Endothelial cell (in vitro differentiated cells): ENCODE measurements around the gene TGM2. TPM values are rescaled to one million over a fixed set of nuclear protein-coding genes. Genes with fewer than 3 reads are reported as not detected.

Experiments used
- DNase-seq: peaks from one replicate; pipeline ENCODE4 v3.0.0; 2021; ENCODE audit warnings: low spot score
- H3K27ac Mint-ChIP-seq: one replicate; pipeline ENCODE4 v1.8.0; 2021; ENCODE audit warnings: mixed read lengths, inconsistent platforms; ENCODE audit not compliant: unreplicated experiment
- H3K27me3 Mint-ChIP-seq: one replicate; pipeline ENCODE4 v1.8.0; 2021; ENCODE audit warnings: mild to moderate bottlenecking, moderate library complexity, mixed read lengths, inconsistent platforms; ENCODE audit not compliant: unreplicated experiment
- H3K36me3 Mint-ChIP-seq: one replicate; pipeline ENCODE4 v1.8.0; 2021; ENCODE audit warnings: mild to moderate bottlenecking, low read depth, mixed read lengths, inconsistent platforms; ENCODE audit not compliant: unreplicated experiment
- H3K4me1 Mint-ChIP-seq: one replicate; pipeline ENCODE4 v1.8.0; 2021; ENCODE audit warnings: mild to moderate bottlenecking, mixed read lengths, inconsistent platforms; ENCODE audit not compliant: unreplicated experiment
- H3K4me3 Mint-ChIP-seq: one replicate; pipeline ENCODE4 v1.8.0; 2021; ENCODE audit warnings: mild to moderate bottlenecking, mixed read lengths, inconsistent platforms; ENCODE audit not compliant: unreplicated experiment
- H3K9me3 Mint-ChIP-seq: one replicate; pipeline ENCODE4 v1.8.0; 2021; ENCODE audit warnings: mixed read lengths, inconsistent platforms; ENCODE audit not compliant: unreplicated experiment
- CTCF ChIP-seq: fragments of 200-600 bp; sonication (generic); IDR thresholded peaks from one replicate; pipeline ENCODE4 v1.5.0; 2021; ENCODE audit warnings: antibody characterized with exemption; ENCODE audit not compliant: unreplicated experiment
- total RNA-seq: library from RNA; stranded (reverse); fragmentation: NEBNext Ultra II Directional; extraction: Animal tissue kit (Norgen Biotek cat#: 25700); gene quantifications from one replicate; pipeline ENCODE4 v1.2.1, GENCODE V29; 2021; ENCODE audit not compliant: unreplicated experiment

Gene TGM2
- total RNA-seq, 1 donor from 2014 or later, result 216 TPM

DNA sequence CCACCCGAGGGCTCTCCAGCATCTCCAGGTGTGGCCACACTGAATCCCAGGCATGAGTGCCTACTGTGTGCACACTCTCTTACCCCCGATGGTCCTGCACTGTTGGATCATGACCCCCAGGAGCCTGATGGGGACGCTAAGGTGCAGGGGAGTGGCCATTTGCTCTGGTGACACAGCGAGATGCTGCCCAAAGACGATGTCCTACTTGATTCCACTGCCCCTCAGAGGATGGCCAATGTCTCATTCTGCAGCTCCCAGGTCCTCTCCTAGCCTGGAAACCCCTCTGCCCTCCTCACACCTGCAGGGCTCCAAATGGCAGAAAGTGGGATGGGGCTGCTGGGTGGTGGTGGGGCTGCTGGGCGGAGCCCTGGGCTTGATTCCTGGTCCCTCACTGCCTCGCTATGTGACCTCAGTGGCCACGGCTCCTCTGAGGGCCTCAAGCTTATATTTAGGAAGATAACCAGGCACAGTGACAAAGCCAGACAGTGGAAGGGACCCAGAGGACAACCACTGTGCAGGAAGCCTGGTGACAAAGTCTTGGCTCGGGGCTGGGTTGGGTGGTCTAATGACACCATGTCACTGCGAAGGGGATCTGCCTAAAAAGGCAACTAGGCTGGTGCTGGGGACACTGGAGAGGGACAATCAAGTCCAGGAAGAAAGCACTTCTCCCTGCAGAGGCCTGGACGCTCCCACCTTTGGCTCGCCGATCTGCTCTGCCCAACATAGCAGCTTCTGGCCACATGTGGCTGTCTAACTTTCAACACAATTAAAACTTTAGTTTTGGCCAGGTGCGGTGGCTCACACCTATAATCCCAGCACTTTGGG, 28.4 kb downstream of the TGM2 start:
- no peak overlapping the region for H3K27ac Mint-ChIP-seq
- no peaks in the 10 kb centered on the region for H3K9me3 Mint-ChIP-seq
- H3K36me3 Mint-ChIP-seq, result peaks cover 55% of the 10 kb centered on the region
- peaks cover 38% of the 10 kb centered on the region for H3K4me1 Mint-ChIP-seq
- no peak for DNase-seq
- TF ChIP-seq CTCF, result no peak
- H3K4me3 Mint-ChIP-seq, result no peak overlapping the region
- H3K27me3 Mint-ChIP-seq, result peaks cover 15% of the 10 kb centered on the region

DNA sequence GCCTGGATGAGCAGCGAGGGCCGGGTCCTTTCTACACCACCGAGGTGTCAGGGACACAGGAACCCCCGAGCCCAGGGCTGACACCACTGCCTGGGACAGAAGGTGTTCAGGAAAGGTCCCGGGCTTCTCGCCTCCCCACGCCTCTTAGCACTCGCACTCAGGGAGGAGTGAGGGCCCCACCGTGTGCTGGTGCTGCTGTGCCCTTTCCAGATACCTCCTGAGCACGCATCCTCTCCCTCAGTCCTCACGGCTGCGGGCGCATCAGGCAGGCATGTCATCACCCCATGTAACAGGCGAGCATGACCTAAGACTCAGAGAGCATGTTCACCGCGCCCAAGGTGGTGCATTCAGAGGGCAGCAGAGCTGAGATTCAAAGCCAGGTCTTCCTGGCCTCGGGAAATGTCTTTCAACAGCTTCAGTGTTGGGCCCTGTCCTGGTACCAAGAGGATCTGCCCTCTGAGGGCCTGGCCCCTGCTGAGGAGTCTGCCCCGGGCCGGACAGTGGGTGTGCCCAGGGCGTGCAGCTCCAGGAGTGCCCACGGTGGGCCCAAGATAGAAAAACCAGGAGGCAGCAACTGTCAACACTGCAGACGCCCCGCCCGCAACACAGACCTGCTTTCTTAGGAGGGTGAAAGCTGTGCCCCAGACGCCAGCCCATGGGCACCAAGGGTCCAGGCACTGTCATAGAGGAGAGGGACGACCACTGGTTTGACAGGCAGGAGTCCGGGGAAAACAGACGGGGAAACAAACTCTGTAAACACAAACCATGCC, 29.2 kb downstream of the TGM2 start:
- TF ChIP-seq CTCF, result no peak
- Mint-ChIP-seq H3K4me3 (no peak overlapping the region), H3K27me3 (peaks cover 15% of the 10 kb centered on the region), H3K36me3 (peaks cover 47% of the 10 kb centered on the region), H3K27ac (no peak overlapping the region), H3K9me3 (no peaks in the 10 kb centered on the region), H3K4me1 (peaks cover 33% of the 10 kb centered on the region)
- no peak for DNase-seq

- H3K4me3 Mint-ChIP-seq, result peak overlapping the region; percentile 65
- TF ChIP-seq CTCF, result no peak
Observed at GRCh38 chr20:38135271-38135650, 29.8 kb downstream of the TGM2 start.

GRCh38 chr20:38134427-38135270, 30.4 kb downstream of the TGM2 start:
- peak; percentile 33 for DNase-seq
- Mint-ChIP-seq H3K27ac (peak overlapping the region; percentile 68), H3K27me3 (peaks cover 15% of the 10 kb centered on the region), H3K36me3 (peaks cover 48% of the 10 kb centered on the region), H3K4me3 (peak overlapping the region; percentile 52), H3K9me3 (no peaks in the 10 kb centered on the region), H3K4me1 (peaks cover 28% of the 10 kb centered on the region)
- TF ChIP-seq CTCF, result no peak

More at GRCh38 chr20:38135271-38135650, 29.8 kb downstream of the TGM2 start:
- peaks cover 15% of the 10 kb centered on the region for H3K27me3 Mint-ChIP-seq
- peak overlapping the region; percentile 48 for H3K27ac Mint-ChIP-seq
- peaks cover 52% of the 10 kb centered on the region for H3K36me3 Mint-ChIP-seq
- H3K9me3 Mint-ChIP-seq, result no peaks in the 10 kb centered on the region
- H3K4me1 Mint-ChIP-seq, result peaks cover 34% of the 10 kb centered on the region
- DNase-seq, result no peak
